Colon (tissue), 2 donors: Measurements from ENCODE around the gene COL7A1.

Experiments used
- FAIRE-seq: peaks from 2 replicates; lab custom pipeline; 2012; peaks lifted over from hg19 to GRCh38; lab: Jason Lieb, UNC
- donor health status: control.
- donor health status: control.

The COL7A1 gene

DNA sequence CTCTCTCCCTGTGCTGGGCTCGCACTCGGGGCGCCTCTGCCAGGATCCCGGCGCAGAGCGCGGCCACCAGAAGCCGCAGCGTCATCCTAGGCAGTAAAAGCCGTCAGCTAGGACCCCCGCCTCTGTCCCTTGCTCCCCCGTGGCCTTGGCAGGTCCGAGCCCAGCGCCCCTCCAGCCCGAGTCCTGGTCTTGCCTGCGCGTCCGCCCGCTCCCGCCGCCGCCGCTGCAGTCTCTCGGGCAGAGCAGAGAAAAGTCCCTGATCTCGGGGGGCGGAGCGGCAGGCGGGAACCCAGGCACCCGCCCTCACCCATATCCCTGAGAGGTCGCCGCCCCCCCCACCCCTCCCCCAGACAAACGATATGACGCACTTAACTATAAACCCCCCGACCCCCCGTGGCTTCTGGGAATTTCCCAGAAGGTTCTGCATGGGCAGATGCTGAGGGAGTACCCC, at the start of gene COL7A1:
Gene COL7A1 (minus strand): TSS at position 255 of the 451 bp plus-strand sequence. CDS start 170 bp downstream, at position 85.
- no peak for FAIRE-seq

DNA sequence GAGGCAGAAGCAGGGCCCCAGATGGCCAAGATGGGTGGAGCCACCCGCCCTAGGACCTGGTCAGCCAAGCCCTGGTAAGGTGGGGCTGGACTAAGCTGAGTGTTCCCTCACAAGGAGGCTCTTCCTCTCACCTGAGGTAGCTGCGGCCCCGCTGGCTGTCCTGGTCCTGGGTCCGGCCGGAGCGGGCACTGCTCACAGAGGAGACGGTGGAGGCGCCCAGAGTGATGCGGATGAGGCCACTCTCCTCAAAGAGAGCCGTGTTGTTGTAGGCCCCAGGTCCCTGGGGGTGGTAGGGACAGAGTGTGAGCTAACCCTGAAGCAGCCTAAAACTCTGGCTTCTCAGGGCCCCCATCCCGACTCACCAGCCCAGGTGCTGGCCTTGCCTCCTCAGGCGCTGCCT, 47.5 kb upstream of the COL7A1 start:
- no peak for FAIRE-seq

DNA sequence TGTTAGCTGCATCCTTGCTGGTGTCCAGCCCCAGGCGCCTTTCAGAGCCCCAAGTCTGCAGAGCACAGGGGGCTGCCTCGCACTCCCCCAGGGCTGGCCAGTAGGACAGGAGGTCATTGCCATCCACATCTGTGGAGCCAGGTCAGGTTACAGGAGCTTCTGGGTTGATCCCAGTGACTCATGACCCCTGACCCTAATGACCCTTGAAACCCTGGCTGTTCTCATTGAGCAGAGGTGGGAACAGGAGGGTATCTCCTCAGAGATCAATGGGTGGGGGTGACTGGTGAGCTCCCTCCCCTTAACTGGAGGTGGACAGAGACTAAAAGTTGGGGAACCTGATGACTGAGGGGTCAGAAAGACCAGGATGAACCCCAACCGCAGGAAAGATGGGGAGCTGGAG, 46.3 kb upstream of the COL7A1 start:
- FAIRE-seq, result no peak

DNA sequence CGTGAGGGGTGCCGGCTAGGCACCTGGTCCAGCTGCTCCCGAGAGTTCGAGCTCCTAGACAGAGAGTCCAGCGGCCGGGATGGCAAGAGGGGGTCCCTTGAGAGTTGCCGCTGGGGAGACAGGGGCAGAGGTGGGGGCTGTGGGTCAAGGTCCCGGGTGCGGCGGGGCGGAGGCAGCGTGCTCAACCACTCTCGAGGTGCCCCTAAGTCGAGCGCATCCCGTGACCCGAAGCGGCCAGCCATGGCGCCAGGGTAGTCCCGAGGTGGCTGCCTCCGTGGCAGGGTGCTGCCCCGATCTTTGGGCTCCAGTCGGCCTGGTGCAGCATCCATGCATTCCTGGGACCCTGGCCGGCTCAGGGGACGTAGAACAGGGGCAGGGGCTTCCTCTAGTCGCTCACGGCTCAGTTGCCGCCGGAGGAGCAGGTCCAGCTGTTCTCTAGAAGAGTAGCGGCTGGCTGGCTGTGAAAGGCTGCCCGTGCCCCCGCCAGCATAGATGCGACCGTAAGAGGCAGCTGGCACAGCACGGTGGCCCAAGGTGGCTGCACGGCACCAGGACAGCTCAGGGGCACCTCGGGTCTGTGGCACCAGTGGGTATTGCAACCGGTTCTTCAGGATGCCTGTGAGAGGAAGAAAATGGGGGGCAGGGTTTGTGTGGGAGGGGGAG, 44.9 kb upstream of the COL7A1 start:
- no peak for FAIRE-seq

DNA sequence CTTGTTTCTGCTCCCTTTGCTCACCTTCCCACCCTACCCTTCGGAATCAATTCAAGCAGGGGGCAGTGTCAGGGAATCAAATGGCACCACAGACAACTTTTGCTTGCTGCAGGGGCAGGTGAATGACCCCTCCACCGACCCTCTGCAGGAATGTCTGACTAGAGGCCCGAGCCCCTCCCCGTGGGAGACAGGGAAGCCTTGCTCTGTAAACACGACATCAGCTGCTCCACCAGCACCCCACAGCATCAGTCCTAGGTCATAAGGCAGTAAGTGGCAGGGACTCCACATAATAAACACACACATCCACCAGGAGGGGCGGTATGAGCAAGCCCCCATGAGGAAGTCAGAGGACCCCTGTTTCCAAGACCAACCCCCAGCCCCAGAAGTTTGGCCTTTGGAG, 42.2 kb upstream of the COL7A1 start:
- FAIRE-seq, result no peak

DNA sequence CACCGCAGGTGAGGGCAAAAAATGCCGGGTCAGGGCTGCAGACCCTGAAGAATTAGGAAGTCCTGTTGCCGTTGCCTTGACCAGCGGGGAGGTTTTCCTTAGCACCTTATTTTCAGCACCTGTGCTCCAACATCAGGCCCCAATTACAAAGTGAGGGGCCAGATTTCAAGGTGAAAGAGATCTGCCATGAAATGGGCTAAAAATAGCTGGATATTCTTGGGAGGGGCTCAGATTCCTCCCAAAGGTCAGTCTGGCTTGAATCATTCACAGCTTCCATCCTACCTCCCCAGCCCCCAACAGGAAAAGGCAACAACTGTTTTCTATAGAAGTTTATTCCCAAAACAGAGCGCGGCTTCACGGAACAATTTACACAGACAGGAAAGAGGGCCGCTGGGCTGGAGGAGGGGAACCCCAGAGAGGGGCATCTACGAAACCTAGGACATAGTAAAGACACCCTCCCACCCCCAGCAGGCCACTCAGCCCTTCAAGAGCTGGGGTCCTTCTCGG, 41.1 kb upstream of the COL7A1 start:
- no peak for FAIRE-seq

DNA sequence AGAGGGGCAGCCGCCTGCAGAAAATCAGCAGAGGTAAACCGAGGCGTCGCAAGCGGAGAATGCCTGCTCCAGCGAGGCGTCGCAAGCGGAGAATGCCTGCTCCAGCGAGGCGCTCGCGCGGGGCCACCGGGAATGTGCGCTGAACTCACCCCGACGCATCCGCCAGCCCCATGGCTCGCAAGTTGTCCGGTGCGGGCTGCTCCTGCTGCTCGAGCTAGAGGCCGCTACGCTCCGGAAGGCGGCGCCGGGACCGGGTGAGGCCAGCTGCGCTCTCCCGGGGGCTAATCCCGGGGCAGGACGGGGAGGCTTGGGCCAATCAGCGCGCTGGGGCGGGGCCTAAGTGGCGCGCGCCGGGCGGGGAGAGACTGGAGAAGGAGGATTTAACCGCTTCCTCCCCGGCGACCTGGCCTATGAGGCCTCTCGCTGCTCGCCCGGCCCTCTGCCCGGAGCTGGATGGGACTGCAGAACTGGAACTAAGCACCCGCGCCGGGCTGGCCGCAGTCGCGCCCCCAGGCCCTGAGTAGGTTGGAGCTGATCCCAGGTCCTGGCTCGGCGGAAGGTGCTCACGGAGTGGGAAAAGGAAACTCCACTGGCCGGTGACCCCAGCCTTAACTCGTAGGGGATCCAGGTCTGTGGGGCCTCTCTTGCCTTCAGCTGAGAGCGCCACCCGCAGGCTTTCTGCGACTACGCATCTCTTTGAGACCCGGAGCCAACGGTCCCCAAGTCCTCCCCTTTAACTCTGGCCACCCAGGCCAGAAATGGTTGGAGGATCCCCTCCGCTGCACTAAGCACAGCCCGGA, 40.3 kb upstream of the COL7A1 start, which contains the start of gene SLC26A6:
Gene SLC26A6 (minus strand): TSS at position 240 of the 800 bp plus-strand sequence. CDS start 68 bp downstream, at position 172.
- peak; percentile 86 for FAIRE-seq

DNA sequence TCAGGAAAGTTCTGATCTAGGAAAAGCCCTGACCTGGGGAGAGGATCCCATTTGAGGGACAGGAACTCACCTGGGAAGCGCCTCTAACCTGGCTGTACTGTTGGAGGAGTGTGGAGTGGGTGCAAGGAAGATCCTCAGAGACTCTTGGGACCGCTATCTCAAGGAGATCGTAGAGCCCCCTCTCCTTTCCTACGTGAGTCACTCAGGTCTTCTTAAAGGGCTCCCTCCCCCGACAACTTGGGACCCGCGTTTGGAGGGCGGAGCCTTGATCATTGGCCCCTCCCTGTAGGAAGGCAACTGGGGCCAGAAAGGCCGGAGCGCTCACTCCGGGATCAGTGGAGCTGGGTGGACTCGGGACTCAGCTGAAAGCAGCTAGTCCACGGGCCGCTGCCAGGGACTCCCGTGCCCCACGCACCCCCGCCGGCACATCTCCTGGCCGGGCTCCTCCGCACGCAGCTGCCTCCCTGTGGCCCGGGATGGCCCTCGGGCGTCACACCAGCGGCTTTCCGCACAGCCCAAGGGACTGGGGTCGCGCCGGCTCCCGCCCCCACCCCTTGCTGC, 39.6 kb upstream of the COL7A1 start:
- FAIRE-seq, result no peak

DNA sequence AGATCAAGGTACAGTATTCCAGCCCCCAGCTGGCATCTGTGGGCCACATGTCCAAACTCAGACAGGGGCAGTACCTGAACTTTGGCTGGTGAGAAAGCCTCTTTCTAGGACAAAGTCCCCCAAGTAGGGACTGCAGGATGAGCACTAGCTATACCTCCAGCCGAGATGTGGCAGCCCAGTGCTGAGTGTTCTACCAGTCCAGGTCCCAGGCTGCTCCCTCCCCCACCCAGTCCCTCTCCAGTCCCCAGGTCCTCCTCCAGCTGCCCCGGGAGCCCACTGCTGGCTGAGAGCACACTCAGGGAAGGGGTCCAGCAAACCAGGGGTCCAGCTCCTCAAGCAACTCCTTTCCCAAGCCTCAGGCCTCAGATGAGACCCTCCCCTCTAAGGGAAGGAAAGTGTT, 38.6 kb upstream of the COL7A1 start:
- no peak for FAIRE-seq

DNA sequence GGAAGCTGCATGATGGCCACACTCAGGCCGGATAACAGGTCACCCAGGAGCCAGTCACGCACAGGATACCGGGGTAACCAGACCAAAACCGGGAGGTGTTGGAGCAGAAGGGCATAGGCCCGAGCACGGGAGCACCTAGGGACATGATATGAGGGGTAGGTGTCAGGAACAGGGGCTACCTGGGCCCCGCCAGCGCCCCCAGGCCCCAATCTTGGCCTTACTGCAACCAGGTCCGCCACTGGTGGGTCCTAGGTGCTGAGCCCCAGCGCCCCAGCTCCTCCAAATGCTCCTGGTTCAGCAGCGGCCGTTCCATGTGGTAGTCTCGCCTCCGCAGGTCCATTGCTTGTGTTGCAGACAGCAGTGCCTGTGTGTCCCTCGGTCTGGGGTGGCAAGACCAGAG, 38.1 kb upstream of the COL7A1 start:
- no peak for FAIRE-seq

DNA sequence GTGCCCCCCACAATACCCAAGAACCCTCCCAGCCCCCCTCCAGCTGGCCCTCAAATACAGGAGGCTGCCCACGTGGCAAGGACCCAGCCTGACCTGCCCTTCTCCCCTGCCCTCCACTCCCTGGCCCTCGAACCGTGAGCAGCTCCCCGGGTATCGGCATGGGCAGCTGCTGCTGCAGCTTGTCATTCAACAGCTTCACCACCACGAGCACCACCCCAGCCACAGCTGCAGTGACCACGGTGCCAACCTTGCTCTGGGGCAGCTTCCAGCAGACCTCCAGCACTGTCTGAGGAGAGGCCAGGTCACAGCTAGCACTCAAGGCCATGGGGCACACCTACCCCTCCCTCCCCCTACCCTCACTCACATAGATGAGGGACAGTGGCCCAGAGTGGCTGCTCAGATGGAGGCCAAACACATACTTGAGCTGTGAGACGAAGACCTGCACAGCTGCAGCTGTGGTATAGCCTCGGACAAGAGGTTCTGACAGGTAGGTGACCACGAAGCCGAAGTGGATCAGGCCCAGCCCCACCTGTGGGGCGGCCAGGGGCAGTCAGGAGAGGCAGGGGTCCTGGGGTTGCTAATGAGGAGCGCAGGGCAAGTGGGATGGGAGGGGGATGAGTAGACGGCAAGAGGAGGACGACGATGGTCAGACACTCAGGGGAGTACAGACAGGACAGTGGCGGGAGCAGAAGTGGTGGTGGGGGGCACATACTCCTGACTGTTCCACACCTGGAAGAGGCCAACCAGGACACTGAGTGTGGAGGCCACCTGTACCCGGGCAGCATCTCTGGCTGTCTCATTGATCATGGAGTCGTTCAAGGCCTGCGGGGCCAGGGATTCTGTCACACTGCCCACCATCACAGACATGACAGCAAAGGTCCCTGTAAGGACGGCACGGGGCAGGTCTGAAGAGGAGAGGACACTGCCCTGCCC, 36.7 kb upstream of the COL7A1 start:
- no peak for FAIRE-seq

DNA sequence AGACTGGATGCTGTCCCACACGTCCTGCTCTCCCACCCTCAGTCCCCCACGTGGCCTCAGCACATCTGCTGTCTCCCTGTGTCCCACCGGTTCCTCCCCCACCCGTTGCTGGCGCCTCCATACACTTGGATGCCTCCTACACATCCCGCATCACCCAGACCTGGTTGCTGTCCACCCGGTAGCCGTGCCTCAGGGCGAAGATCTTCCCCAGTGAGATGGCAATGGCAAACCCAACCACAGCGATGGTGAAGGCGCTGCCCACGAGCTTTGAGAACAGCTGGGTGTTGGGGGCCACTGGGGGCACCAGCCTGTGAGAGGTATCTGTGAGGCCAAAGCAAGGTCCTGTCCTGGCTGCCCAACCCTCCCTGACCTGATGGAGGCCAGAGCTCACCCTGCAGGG, 35.7 kb upstream of the COL7A1 start:
- no peak for FAIRE-seq

DNA sequence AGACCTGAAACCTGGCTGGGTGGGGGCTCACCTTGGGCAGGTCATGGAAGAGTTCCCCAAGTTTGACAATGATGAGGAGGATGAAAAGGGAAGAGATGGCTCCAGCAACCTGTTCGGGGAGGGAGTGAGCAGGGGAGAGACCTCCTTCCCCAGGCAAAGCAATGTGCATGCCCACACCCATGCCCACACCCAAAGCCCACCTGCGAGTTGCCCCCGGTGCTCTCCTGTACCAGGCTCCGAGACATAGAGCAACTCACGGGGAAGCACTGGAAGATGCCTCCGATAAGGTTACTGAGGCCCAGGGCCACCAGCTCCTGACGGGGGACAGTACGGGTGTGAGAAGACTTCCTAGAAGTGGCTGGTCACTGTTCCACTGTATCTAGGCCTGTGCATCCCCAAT, 35.3 kb upstream of the COL7A1 start:
- FAIRE-seq, result no peak

DNA sequence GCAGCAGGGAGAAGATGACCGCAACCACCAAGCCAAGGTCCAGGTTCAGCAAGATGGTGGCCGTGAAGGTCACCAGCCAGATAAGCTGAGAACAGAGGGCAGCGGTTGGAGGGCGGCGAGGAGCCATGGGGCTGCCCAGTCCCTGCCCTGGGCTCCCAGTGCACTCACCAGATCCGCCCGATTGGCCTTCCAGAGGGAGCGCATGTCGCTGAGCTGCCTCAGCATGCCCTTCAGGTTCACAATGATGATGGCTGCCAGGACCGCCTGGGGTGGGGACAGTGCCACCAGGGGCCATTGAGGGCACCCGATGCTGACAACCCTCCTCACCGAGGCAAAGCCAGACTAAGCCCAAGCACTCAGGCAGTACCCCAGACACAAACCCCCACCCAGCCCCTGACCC, 34.8 kb upstream of the COL7A1 start:
- FAIRE-seq, result no peak

DNA sequence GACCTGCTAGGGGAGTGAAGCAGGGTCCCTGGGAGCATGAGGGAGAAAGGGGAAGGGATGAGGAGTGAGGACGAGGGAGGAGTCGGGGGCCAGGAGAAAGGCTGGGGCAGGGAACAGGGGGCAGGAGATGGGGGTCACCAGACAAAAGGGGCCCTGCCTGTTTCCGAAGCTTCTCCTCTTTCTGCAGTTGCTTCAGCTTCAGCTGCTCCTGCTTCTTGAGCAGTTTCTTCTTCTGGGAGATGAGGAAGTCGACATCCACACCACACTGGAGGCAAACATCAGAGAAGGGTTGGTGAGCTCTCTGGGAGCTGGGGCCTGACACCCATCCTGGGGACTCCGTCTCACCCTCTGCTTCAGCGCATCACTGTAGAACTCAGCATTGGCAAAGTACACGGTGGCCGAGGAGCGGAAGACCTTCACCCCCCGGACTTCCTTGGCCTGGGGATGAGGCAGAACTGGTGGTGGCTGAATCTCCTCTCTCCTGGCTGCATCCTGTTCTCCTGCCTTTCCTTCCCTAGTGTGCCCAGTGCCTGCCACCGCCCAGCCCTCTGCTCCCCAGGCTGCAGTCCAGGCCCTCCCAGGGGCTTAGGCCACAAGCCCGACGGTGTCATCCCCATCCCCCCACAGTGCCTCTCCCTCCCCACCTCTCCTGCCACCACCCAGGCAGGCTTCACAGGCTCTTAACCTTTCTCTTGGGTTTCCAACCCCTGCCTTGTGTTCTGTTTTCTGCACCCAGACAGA, 33.3 kb upstream of the COL7A1 start:
- FAIRE-seq, result no peak

DNA sequence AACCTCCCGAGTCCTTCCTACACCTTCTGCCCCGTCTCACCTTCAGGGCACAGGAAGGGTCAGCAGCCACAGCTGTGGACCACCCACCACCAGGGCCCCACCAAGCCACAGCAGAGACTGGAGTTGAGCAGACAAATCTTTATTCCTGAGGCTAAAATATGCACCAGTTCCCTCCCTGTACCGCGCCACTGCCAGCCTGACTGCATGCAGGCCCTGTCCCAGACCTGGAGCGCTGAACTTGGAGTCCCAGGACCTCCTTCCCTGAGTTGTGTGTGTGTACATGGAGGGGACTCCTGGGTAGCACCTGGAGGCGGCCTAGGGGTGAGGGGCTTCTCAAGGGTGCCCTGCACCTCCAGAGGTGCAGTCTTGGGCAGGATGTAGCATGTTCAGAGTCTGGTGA, 30.5 kb upstream of the COL7A1 start:
- FAIRE-seq, result no peak

DNA sequence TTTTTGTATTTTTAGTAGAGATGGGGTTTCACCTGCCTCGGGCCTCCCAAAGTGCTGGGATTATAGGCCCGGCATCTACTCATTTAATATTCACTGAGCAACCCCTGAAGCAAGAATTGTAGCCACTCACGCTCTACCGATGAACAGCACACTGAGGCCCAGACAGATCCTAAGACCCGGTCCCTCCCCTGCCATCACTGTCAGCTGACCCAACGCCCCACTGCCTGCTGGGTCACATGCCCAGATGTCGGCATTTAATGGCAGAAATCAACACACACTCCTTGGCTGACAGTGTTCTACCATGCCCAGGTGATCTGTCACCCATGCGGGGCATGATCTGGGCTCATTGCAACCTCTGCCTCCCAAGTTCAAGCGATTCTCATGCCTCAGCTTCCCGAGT, 29.6 kb upstream of the COL7A1 start:
- FAIRE-seq, result no peak

DNA sequence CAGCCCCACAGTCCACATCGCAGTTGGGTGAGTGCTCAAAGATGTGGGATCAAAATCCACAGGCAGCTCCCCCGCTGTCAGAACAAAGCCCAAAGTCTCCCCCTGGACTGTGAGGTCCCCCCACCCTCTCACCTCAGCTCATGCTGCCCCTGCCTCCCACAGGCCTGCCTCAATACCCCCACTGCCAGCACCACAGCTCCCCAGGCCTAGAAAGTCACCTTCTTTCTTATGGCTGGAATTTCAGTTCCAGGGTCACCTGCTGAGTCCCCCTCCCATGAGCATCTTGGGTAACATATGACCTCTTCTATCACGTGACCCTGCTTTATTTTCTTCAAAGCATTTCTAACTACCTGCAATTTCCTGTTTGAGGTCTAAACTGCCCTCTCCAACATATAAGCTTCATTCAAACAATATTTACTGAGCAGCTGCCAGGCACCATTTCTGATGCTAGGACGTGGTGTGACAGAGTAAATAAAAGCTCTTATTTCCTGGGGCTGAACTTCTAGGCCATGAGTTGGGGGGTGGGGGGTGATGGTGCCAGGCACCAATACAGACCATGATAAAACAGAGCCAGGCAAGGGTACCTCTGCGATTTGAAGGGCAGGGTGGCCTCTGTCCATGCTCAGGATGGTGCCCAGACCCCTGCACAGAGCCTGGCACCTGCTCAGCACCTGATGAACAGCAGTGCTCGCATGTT, 28.9 kb upstream of the COL7A1 start:
- FAIRE-seq, result no peak

DNA sequence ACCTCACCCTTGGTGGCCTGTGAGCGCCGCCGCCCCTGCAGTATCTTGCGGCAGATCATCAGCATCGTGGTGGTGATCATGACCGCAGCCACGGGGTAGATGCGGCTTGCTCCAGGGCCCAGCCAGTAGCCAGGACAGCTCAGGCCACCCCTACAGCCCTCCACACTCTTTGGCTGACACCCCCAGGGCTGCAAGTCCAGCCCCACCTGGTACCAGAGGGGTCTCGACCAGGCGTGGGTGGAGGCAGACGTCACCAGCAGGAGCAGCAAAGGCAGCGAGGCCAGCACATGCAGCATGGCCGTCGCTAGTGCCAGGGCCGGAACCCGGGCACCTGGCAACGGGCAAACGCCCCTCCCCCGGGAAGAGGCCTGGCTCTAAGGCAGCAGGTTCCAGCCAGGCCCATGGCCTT, 26.3 kb upstream of the COL7A1 start, which contains the start of gene TMEM89:
Gene TMEM89 (minus strand): TSS at position 309 of the 409 bp plus-strand sequence. CDS start 13 bp downstream, at position 296.
- FAIRE-seq, result no peak
